ENCODE measurements around the gene HSPG2.

GRCh38 chr1:21820597-21821232 lies 116.4 kb downstream of the HSPG2 start:
- TF ChIP-seq CTCF (conservative IDR thresholded peaks at IDR 0.05 in 1 of 2, IDR thresholded peaks at IDR 0.05 in 1 of 2; ENCODE audit: extremely low read depth in 1 of 2, insufficient read depth in 1 of 2, low read depth in 1 of 2, low read length in 2 of 2) (no peak), EZH2 (IDR thresholded peaks at IDR 0.05; ENCODE audit: borderline replicate concordance, low read length) (no peak)
